HCT116 (cell line): ENCODE results near the gene MARCKS. TPM values are rescaled to one million over a fixed set of nuclear protein-coding genes. Genes with fewer than 3 reads are reported as not detected.

Experiments used
- ATAC-seq: fragments of 200-7000 bp; cut with Tn5 transposase; 2 replicates; pipeline ENCODE4 v1.9.1; 2020; ENCODE audit warnings: mild to moderate bottlenecking, moderate library complexity
- BruUV-seq: library from RNA; stranded (reverse); fragments of 400-500 nt; replicated peaks from 2 replicates; lab custom pipeline; 2021; lab: Mats Ljungman, UMichigan
- CTCF ChIA-PET: fragments of 300-600 bp; sonication (Branson Sonifier 250); formaldehyde crosslinking; loops from one replicate; lab custom pipeline; 2021; ENCODE audit warnings: antibody characterized with exemption; lab: Charles Lee
- POLR2A ChIA-PET: fragments of 300-600, 350-600 bp; sonication (Branson Sonifier 250); formaldehyde crosslinking; loops from one replicate; lab custom pipeline; 2021; ENCODE audit warnings: antibody characterized with exemption; lab: Charles Lee
- RAD21 ChIA-PET, 2 experiments: fragments of 300-600 bp; sonication (Branson Sonifier 250); formaldehyde crosslinking; loops; one replicate each; lab custom pipeline; 2023; ENCODE audit warnings: low total read pairs in 2 of 2; ENCODE audit not compliant: uncharacterized antibody in 2 of 2, unreplicated experiment in 2 of 2, low non-redundant PET in 1 of 2; lab: Charles Lee
- DNase-seq: peaks from one replicate; pipeline ENCODE4 v3.0.0-alpha.2; 2010; ENCODE audit warnings: low read depth, low spot score
- H2AFZ ChIP-seq: fragments of 200-600 bp; shearing (Covaris generic), sonication (generic); 2 replicates; pipeline ENCODE4 v1.6.1; 2017; ENCODE audit warnings: low read depth, mixed run types, mixed read lengths, antibody characterized with exemption, low read length; ENCODE audit not compliant: poor library complexity, severe bottlenecking
- H3K27ac ChIP-seq: 2 replicates; pipeline ENCODE4 v1.5.1; 2012; ENCODE audit warnings: low read depth, low read length
- H3K27me3 ChIP-seq: fragments of 200-600 bp; sonication (generic); 2 replicates; pipeline ENCODE4 v1.6.1; 2016; ENCODE audit warnings: mixed run types, low read length, mixed read lengths; ENCODE audit not compliant: insufficient read depth
- H3K36me3 ChIP-seq, 2 experiments: fragments of 200-500 bp in 1 of 2; fragments of 200-600 bp in 1 of 2; sonication (Bioruptor generic) in 1 of 2; sonication (generic) in 1 of 2; 2 replicates each; pipeline versions ENCODE4 v1.5.1 to v1.6.1; 2014 to 2016; ENCODE audit warnings: low read length in 2 of 2, inconsistent platforms in 1 of 2, mixed read lengths in 1 of 2, mixed run types in 1 of 2; ENCODE audit not compliant: insufficient read depth in 2 of 2, control insufficient read depth in 1 of 2
- H3K4me1 ChIP-seq, 2 experiments: fragments of 200-600 bp in 1 of 2; sonication (generic) in 1 of 2; 2 replicates each; pipeline versions ENCODE4 v1.5.1 to v1.6.1; 2012 to 2017; ENCODE audit warnings: low read length in 2 of 2, inconsistent platforms in 1 of 2, mild to moderate bottlenecking in 1 of 2, mixed read lengths in 1 of 2, mixed run types in 1 of 2, moderate library complexity in 1 of 2; ENCODE audit not compliant: insufficient read depth in 2 of 2, control insufficient read depth in 1 of 2
- H3K4me2 ChIP-seq: fragments of 200-600 bp; sonication (generic); 2 replicates; pipeline ENCODE4 v1.6.1; 2017; ENCODE audit warnings: mixed run types, low read length, mixed read lengths
- H3K4me3 ChIP-seq, 2 experiments: fragments of 200-600 bp in 1 of 2; sonication (generic) in 1 of 2; replicated peaks in 1 of 2; 2 replicates each; pipeline ENCODE4 v1.5.1; 2011 to 2016; ENCODE audit warnings: low read length in 2 of 2, control low read depth in 1 of 2, low read depth in 1 of 2, mild to moderate bottlenecking in 1 of 2, mixed read lengths in 1 of 2, mixed run types in 1 of 2
- H3K79me2 ChIP-seq: fragments of 200-600 bp; sonication (generic); 2 replicates; pipeline ENCODE4 v1.6.1; 2017; ENCODE audit warnings: mild to moderate bottlenecking, mixed run types, low read length, moderate library complexity, mixed read lengths; ENCODE audit not compliant: insufficient read depth
- H3K9ac ChIP-seq: fragments of 200-600 bp; sonication (generic); 2 replicates; pipeline ENCODE4 v1.6.1; 2016; ENCODE audit warnings: low read length, mixed read lengths
- H3K9me2 ChIP-seq: fragments of 200-600 bp; sonication (generic), shearing (Covaris generic); 2 replicates; pipeline ENCODE4 v1.6.1; 2017; ENCODE audit warnings: mixed run types, mild to moderate bottlenecking, moderate library complexity; ENCODE audit not compliant: insufficient read depth
- H3K9me3 ChIP-seq, 2 experiments: fragments of 200-500 bp in 1 of 2; fragments of 200-600 bp in 1 of 2; sonication (Bioruptor generic) in 1 of 2; sonication (generic) in 1 of 2; 2 replicates each; pipeline ENCODE4 v1.6.1; 2014 to 2017; ENCODE audit warnings: low read length in 2 of 2, mixed read lengths in 2 of 2, inconsistent platforms in 1 of 2, low read depth in 1 of 2, mild to moderate bottlenecking in 1 of 2, mixed run types in 1 of 2, moderate library complexity in 1 of 2; ENCODE audit not compliant: control insufficient read depth in 1 of 2, insufficient read depth in 1 of 2
- H4K20me1 ChIP-seq: fragments of 200-600 bp; sonication (generic), shearing (Covaris generic); 2 replicates; pipeline ENCODE4 v1.6.1; 2017; ENCODE audit warnings: mixed run types, mild to moderate bottlenecking, moderate library complexity; ENCODE audit not compliant: insufficient read depth
- CBX3 ChIP-seq: IDR thresholded peaks from 2 replicates; pipeline ENCODE4 v1.6.1; 2012; ENCODE audit warnings: low read depth
- CEBPB ChIP-seq: IDR thresholded peaks from 2 replicates; pipeline ENCODE4 v1.6.1; 2012; ENCODE audit warnings: low read depth
- EZH2 ChIP-seq: fragments of 200-600 bp; sonication (generic); IDR thresholded peaks from 2 replicates; pipeline ENCODE4 v1.6.1; 2017; ENCODE audit warnings: antibody characterized with exemption, mixed run types
- EZH2phosphoT487 ChIP-seq: fragments of 200-600 bp; IDR thresholded peaks from 2 replicates; pipeline ENCODE4 v1.6.1; 2018; ENCODE audit warnings: antibody characterized with exemption, borderline replicate concordance
- FOSL1 ChIP-seq: IDR thresholded peaks from 2 replicates; pipeline ENCODE4 v1.6.1; 2012; ENCODE audit warnings: low read depth
- JUND ChIP-seq: IDR thresholded peaks from 2 replicates; pipeline ENCODE4 v1.6.1; 2012
- POLR2A ChIP-seq: IDR thresholded peaks from 2 replicates; pipeline ENCODE4 v1.7.0; 2011; ENCODE audit warnings: borderline replicate concordance; ENCODE audit not compliant: insufficient read depth, insufficient read length; ENCODE audit errors: extremely low read depth
- POLR2AphosphoS5 ChIP-seq: IDR thresholded peaks from 2 replicates; pipeline ENCODE4 v1.6.1; 2011; ENCODE audit warnings: mild to moderate bottlenecking, low read depth, low read length, moderate library complexity
- RAD21 ChIP-seq: IDR thresholded peaks from 2 replicates; pipeline ENCODE4 v1.6.1; 2012; ENCODE audit warnings: low read depth, mild to moderate bottlenecking
- SIN3A ChIP-seq: IDR thresholded peaks from 2 replicates; pipeline ENCODE4 v1.6.1; 2012; ENCODE audit warnings: low read depth
- SP1 ChIP-seq: IDR thresholded peaks from 2 replicates; pipeline ENCODE4 v1.6.1; 2012; ENCODE audit warnings: low read depth
- SRF ChIP-seq: IDR thresholded peaks from 2 replicates; pipeline ENCODE4 v1.6.1; 2012; ENCODE audit warnings: low read depth
- TCF7L2 ChIP-seq: IDR thresholded peaks from 2 replicates; pipeline ENCODE4 v1.7.0; 2011; ENCODE audit warnings: borderline replicate concordance, inconsistent platforms; ENCODE audit not compliant: insufficient read depth, insufficient read length; ENCODE audit errors: extremely low read depth
- YY1 ChIP-seq: IDR thresholded peaks from 2 replicates; pipeline ENCODE4 v1.6.1; 2011; ENCODE audit warnings: low read length, low read depth, moderate library complexity, mild to moderate bottlenecking; ENCODE audit not compliant: insufficient replicate concordance; ENCODE audit errors: extremely low read depth
- ZFX ChIP-seq: fragments of 450-650 bp; IDR thresholded peaks from 2 replicates; pipeline ENCODE4 v1.6.1; 2017
- ZNF274 ChIP-seq: fragments of 200-500 bp; sonication (Bioruptor generic); IDR thresholded peaks from 2 replicates; pipeline ENCODE4 v1.6.1; 2014; ENCODE audit warnings: mild to moderate bottlenecking, low read depth, low read length, inconsistent platforms
- intact Hi-C: fragments of 100-400 bp; cut with micrococcal nuclease; formaldehyde crosslinking; loops from 2 replicates; pipeline ENCODE4 v1.10.0; 2022
- total RNA-seq: library from RNA; stranded (reverse); gene quantifications from one replicate; pipeline ENCODE4 v1.2.1, GENCODE V29; 2021; ENCODE audit not compliant: unreplicated experiment
- TF ChIP-seq, protein P1 (sequence below): IDR thresholded peaks from 2 replicates; pipeline ENCODE4 v1.6.1; 2012; ENCODE audit warnings: low read depth
- TF ChIP-seq, protein P2 (sequence below): IDR thresholded peaks from 2 replicates; pipeline ENCODE4 v1.6.1; 2012

MARCKS gene
- total RNA-seq, 1 experiment from 2014 or later: 25.7 TPM

DNA sequence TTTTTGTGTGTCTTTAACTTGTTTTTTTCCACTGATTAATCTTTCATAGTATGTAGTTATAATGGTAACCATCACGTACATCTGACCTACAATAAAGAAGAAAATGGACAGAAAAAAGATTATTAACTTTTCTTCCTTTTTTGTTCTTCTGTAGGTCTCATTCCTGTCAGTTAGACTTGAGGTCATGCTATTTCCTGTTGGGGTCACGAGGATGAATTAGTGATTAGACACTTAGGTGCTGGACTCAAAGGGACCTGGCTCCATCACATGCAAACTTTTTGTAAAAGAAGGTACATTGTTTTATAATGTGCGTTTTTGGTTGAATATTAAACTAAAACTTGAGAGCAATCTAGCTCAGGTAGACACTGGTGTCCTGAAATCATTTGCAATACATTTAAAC lies 14.8 kb downstream of the MARCKS start:
- Histone ChIP-seq H3K4me1 (peaks cover 0 to 7% of the 10 kb centered on the region in 2 experiments; a peak in 3 of 4 replicates), H3K27me3 (no peaks in the 10 kb centered on the region), H3K9me3 (no peaks in the 10 kb centered on the region), H4K20me1 (no peaks in the 10 kb centered on the region), H3K9me2 (no peaks in the 10 kb centered on the region), H3K4me2 (no peak overlapping the region), H3K79me2 (no peaks in the 10 kb centered on the region), H3K27ac (no peak overlapping the region), H3K9ac (no peak overlapping the region), H3K36me3 (no peaks in the 10 kb centered on the region), H3K4me3 (no peak overlapping the region), H2AFZ (no peak overlapping the region)
- intact Hi-C loops: no loop called here
- ChIA-PET POLR2A (no interaction called here), RAD21 (no interaction called here), CTCF (no interaction called here)
- ATAC-seq: no peak
- no TSS peak for BruUV-seq
- no peak for DNase-seq
- TF ChIP-seq ZNF274 (no peak), YY1 (no peak), CBX3 (no peak), SP1 (no peak), EZH2phosphoT487 (no peak), TCF7L2 (no peak), RAD21 (no peak), CEBPB (no peak), POLR2A (no peak), JUND (no peak), FOSL1 (no peak), ZFX (no peak), EZH2 (no peak), POLR2AphosphoS5 (no peak), SIN3A (no peak), SRF (no peak)
- TF ChIP-seq, protein P1, sequence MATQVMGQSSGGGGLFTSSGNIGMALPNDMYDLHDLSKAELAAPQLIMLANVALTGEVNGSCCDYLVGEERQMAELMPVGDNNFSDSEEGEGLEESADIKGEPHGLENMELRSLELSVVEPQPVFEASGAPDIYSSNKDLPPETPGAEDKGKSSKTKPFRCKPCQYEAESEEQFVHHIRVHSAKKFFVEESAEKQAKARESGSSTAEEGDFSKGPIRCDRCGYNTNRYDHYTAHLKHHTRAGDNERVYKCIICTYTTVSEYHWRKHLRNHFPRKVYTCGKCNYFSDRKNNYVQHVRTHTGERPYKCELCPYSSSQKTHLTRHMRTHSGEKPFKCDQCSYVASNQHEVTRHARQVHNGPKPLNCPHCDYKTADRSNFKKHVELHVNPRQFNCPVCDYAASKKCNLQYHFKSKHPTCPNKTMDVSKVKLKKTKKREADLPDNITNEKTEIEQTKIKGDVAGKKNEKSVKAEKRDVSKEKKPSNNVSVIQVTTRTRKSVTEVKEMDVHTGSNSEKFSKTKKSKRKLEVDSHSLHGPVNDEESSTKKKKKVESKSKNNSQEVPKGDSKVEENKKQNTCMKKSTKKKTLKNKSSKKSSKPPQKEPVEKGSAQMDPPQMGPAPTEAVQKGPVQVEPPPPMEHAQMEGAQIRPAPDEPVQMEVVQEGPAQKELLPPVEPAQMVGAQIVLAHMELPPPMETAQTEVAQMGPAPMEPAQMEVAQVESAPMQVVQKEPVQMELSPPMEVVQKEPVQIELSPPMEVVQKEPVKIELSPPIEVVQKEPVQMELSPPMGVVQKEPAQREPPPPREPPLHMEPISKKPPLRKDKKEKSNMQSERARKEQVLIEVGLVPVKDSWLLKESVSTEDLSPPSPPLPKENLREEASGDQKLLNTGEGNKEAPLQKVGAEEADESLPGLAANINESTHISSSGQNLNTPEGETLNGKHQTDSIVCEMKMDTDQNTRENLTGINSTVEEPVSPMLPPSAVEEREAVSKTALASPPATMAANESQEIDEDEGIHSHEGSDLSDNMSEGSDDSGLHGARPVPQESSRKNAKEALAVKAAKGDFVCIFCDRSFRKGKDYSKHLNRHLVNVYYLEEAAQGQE: no peak
- TF ChIP-seq, protein P2, sequence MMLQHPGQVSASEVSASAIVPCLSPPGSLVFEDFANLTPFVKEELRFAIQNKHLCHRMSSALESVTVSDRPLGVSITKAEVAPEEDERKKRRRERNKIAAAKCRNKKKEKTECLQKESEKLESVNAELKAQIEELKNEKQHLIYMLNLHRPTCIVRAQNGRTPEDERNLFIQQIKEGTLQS: no peak
